Measurements from ENCODE around the gene PTPN12. TPM values are rescaled to one million over a fixed set of nuclear protein-coding genes. Genes with fewer than 3 reads are reported as not detected.

PTPN12 gene
- total RNA-seq, 1 experiment from 2014 or later, result 82.1 TPM

- H3K4me1 ChIP-seq (ENCODE audit: control insufficient read depth, insufficient read depth, low read length), result no peaks in the 10 kb centered on the region
- in situ Hi-C loops (cut with HindIII; ENCODE audit: low pct_unique_long_range_greater_than_20kb, low sequenced_read_pairs), result no loop called here
- DNase-seq (ENCODE audit: low read depth, low spot score) (no peak), ATAC-seq (no peak)
- no peaks in the 10 kb centered on the region for H3K27me3 ChIP-seq (ENCODE audit: control insufficient read depth, insufficient read depth, low read length)
- intact Hi-C loops (cut with micrococcal nuclease; ENCODE audit: unreplicated experiment), result no loop called here
- BruUV-seq (replicated peaks), result no TSS peak
- no peaks in the 10 kb centered on the region for H3K36me3 ChIP-seq (ENCODE audit: control insufficient read depth, insufficient read depth, low read length)
- CTCF ChIA-PET, result no interaction called here
- H3K4me3 ChIP-seq (ENCODE audit: low read depth in 2 of 2, low read length in 2 of 2), result no peak overlapping the region
- TF ChIP-seq SIN3A (IDR thresholded peaks at IDR 0.05; ENCODE audit: borderline replicate concordance, insufficient read depth, low read depth, low read length) (no peak), POLR2AphosphoS5 (IDR thresholded peaks at IDR 0.05; ENCODE audit: low read depth, low read length) (no peak), CTCF (IDR thresholded peaks at IDR 0.05) (no peak), REST (IDR thresholded peaks at IDR 0.05; ENCODE audit: insufficient read depth in 1 of 2, low read depth in 2 of 2, low read length in 1 of 2) (no peak), TCF7L2 (IDR thresholded peaks at IDR 0.05; ENCODE audit: low read depth, low read length) (no peak)
- H3K27ac ChIP-seq (ENCODE audit: low read length), result no peak overlapping the region
- POLR2A ChIA-PET, result no interaction called here
- H3K9me3 ChIP-seq (ENCODE audit: control insufficient read depth, insufficient read depth, low read depth, low read length), result no peaks in the 10 kb centered on the region
These were observed 35.9 kb upstream of the PTPN12 start for GRCh38 chr7:77501192-77501515.

- POLR2A ChIA-PET, result no interaction called here
- H3K36me3 ChIP-seq (ENCODE audit: control insufficient read depth, insufficient read depth, low read length), result no peaks in the 10 kb centered on the region
- DNase-seq (ENCODE audit: low read depth, low spot score), result no peak
- ATAC-seq, result no peak
- H3K4me3 ChIP-seq (ENCODE audit: low read depth in 2 of 2, low read length in 2 of 2), result no peak overlapping the region
- CTCF ChIA-PET, result no interaction called here
- in situ Hi-C loops (cut with HindIII; ENCODE audit: low pct_unique_long_range_greater_than_20kb, low sequenced_read_pairs) (no loop called here), intact Hi-C loops (cut with micrococcal nuclease; ENCODE audit: unreplicated experiment) (no loop called here)
- TF ChIP-seq CTCF (IDR thresholded peaks at IDR 0.05), result no peak
- no peak for TF ChIP-seq REST (IDR thresholded peaks at IDR 0.05; ENCODE audit: insufficient read depth in 1 of 2, low read depth in 2 of 2, low read length in 1 of 2)
- TF ChIP-seq SIN3A (IDR thresholded peaks at IDR 0.05; ENCODE audit: borderline replicate concordance, insufficient read depth, low read depth, low read length), result no peak
- TF ChIP-seq POLR2AphosphoS5 (IDR thresholded peaks at IDR 0.05; ENCODE audit: low read depth, low read length), result no peak
- TF ChIP-seq TCF7L2 (IDR thresholded peaks at IDR 0.05; ENCODE audit: low read depth, low read length), result no peak
- H3K27me3 ChIP-seq (ENCODE audit: control insufficient read depth, insufficient read depth, low read length), result no peaks in the 10 kb centered on the region
- no TSS peak for BruUV-seq (replicated peaks)
- H3K4me1 ChIP-seq (ENCODE audit: control insufficient read depth, insufficient read depth, low read length), result no peaks in the 10 kb centered on the region
- no peak overlapping the region for H3K27ac ChIP-seq (ENCODE audit: low read length)
- H3K9me3 ChIP-seq (ENCODE audit: control insufficient read depth, insufficient read depth, low read depth, low read length), result no peaks in the 10 kb centered on the region
These were observed 32.1 kb upstream of the PTPN12 start for GRCh38 chr7:77504951-77505350.

Data from Panc1 (cell line).